ENCODE results near the gene COPZ2.

The COPZ2 gene

DNA sequence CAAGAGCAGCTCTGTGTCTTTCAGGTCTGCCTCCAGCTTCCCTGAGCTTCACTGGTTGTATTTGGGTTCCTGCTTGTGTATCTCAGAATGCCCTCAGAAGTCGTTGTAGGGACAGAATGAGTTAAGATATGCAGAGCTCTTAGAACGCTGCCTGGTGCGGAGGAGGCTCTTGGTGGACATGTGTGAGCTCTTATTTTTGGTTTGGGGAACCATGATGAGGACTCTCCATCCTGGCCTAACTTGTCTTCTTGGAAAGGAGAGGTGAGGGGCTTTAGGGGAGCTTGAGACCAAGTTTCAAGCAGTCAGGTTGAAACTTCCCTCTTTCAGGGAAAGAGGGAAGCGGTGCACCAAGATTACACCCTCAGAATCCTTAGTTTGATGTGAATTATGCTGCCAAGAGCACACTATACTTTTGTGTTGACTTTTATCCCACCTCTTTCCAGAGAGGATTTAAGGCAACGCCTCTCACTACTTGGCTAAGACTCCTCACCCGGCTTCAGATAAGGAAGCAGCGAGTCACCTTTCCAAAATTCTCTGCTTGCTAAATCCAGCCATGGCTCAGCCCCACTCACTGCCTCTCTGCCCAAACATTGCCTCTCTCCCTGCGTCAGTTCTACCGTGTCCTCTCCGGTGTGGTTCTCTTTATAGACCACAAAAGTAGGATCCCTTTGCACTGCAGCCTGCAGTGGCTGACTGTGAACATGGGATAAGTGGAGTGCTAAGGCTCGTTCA is 53.9 kb downstream of the COPZ2 start:
- Histone ChIP-seq H2AK5ac (ENCODE audit: low read length) (no peak overlapping the region), H2BK15ac (replicated peaks; ENCODE audit: low read depth) (no peak overlapping the region), H3K18ac (ENCODE audit: low read length) (no peak overlapping the region), H3K27me3 (ENCODE audit: insufficient read depth, low read length, poor library complexity) (no peaks in the 10 kb centered on the region), H3K56ac (ENCODE audit: low read length) (no peak overlapping the region), H3K4me2 (ENCODE audit: low read length) (no peak overlapping the region), H3K4me3 (ENCODE audit: low read length) (no peak overlapping the region), H4K8ac (ENCODE audit: low read depth, low read length) (no peak overlapping the region), H3K27ac (ENCODE audit: low read depth, low read length) (no peak overlapping the region), H3K36me3 (ENCODE audit: control insufficient read depth, insufficient read depth, low read length) (peaks cover 8% of the 10 kb centered on the region), H2BK120ac (ENCODE audit: low read depth, low read length) (no peak overlapping the region), H2BK5ac (ENCODE audit: low read length) (no peak overlapping the region), H4K5ac (ENCODE audit: low read length) (no peak overlapping the region), H3K23ac (ENCODE audit: low read length) (no peak overlapping the region), H3K4me1 (ENCODE audit: control insufficient read depth, low read depth, low read length) (peaks cover 3% of the 10 kb centered on the region), H3K79me1 (ENCODE audit: low read length) (no peaks in the 10 kb centered on the region), H3K79me2 (ENCODE audit: control insufficient read depth, insufficient read depth, low read length) (no peaks in the 10 kb centered on the region), H3K9ac (ENCODE audit: low read length) (no peak overlapping the region), H3K4ac (ENCODE audit: low read depth, low read length) (no peak overlapping the region)
- no CpG with 5 or more reads among the region's 11 CpGs for WGBS (ENCODE audit: extremely low coverage, insufficient coverage, low lambda C conversion rate)
- DNase-seq = no peak

DNA sequence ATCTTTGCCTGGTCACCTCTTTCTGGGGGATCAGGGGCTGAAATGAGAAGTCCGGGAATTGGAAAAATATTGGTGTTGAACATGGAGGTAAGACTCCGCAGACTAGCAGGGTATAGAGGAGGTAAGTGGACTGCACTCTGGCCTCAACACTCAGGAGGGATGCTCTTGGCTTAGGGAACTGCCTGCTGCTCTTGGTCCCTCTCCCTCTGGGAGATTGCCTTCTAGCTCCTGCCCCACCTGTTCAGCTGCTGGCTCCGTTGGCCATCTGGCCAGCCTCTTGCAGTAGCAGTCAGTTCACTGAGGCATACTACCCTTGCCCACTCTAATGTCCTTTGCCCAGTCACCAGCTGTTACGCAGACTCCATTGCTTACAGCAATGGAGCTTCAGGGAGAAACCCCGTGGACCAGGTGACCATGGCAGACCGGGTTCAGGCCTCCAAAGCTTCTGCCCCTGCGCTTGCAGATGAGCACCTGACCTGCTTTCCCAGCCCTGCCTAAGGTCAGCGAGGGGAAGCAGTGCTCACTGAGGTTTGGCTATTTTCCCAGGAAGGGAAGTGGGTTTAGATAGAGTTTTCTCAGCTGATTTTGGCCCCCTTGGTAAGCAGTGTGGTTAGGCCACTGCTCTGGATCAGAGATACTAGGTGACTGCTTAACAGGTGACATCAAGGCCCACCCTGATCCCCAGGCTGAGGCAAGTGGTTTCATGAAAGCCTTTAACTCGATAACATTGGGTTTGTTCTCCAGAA is 54.8 kb downstream of the COPZ2 start:
- Histone ChIP-seq H3K9ac (ENCODE audit: low read length) (no peak overlapping the region), H3K27me3 (ENCODE audit: insufficient read depth, low read length, poor library complexity) (no peaks in the 10 kb centered on the region), H3K4ac (ENCODE audit: low read depth, low read length) (no peak overlapping the region), H3K79me2 (ENCODE audit: control insufficient read depth, insufficient read depth, low read length) (no peaks in the 10 kb centered on the region), H3K27ac (ENCODE audit: low read depth, low read length) (no peak overlapping the region), H2BK15ac (replicated peaks; ENCODE audit: low read depth) (no peak overlapping the region), H2AK5ac (ENCODE audit: low read length) (no peak overlapping the region), H3K18ac (ENCODE audit: low read length) (no peak overlapping the region), H3K56ac (ENCODE audit: low read length) (no peak overlapping the region), H2BK5ac (ENCODE audit: low read length) (no peak overlapping the region), H3K79me1 (ENCODE audit: low read length) (no peaks in the 10 kb centered on the region), H2BK120ac (ENCODE audit: low read depth, low read length) (no peak overlapping the region), H4K5ac (ENCODE audit: low read length) (no peak overlapping the region), H3K4me3 (ENCODE audit: low read length) (no peak overlapping the region), H4K8ac (ENCODE audit: low read depth, low read length) (no peak overlapping the region), H3K4me1 (ENCODE audit: control insufficient read depth, low read depth, low read length) (peaks cover 2% of the 10 kb centered on the region), H3K4me2 (ENCODE audit: low read length) (no peak overlapping the region), H3K23ac (ENCODE audit: low read length) (no peak overlapping the region), H3K36me3 (ENCODE audit: control insufficient read depth, insufficient read depth, low read length) (peaks cover 8% of the 10 kb centered on the region)
- no CpG with 5 or more reads among the region's 9 CpGs for WGBS (ENCODE audit: extremely low coverage, insufficient coverage, low lambda C conversion rate)
- no peak for DNase-seq

- Histone ChIP-seq H3K4me1 (ENCODE audit: control insufficient read depth, low read depth, low read length) (no peaks in the 10 kb centered on the region), H3K9ac (ENCODE audit: low read length) (no peak overlapping the region), H2BK5ac (ENCODE audit: low read length) (no peak overlapping the region), H3K4me3 (ENCODE audit: low read length) (no peak overlapping the region), H3K79me1 (ENCODE audit: low read length) (no peaks in the 10 kb centered on the region), H3K36me3 (ENCODE audit: control insufficient read depth, insufficient read depth, low read length) (peaks cover 10% of the 10 kb centered on the region), H3K56ac (ENCODE audit: low read length) (no peak overlapping the region), H3K27ac (ENCODE audit: low read depth, low read length) (no peak overlapping the region), H4K5ac (ENCODE audit: low read length) (no peak overlapping the region), H3K4ac (ENCODE audit: low read depth, low read length) (no peak overlapping the region), H2BK15ac (replicated peaks; ENCODE audit: low read depth) (no peak overlapping the region), H3K18ac (ENCODE audit: low read length) (no peak overlapping the region), H2BK120ac (ENCODE audit: low read depth, low read length) (no peak overlapping the region), H3K4me2 (ENCODE audit: low read length) (no peak overlapping the region), H3K27me3 (ENCODE audit: insufficient read depth, low read length, poor library complexity) (no peaks in the 10 kb centered on the region), H3K79me2 (ENCODE audit: control insufficient read depth, insufficient read depth, low read length) (no peaks in the 10 kb centered on the region), H4K8ac (ENCODE audit: low read depth, low read length) (no peak overlapping the region), H3K23ac (ENCODE audit: low read length) (no peak overlapping the region), H2AK5ac (ENCODE audit: low read length) (no peak overlapping the region)
- no CpG with 5 or more reads among the region's 14 CpGs for WGBS (ENCODE audit: extremely low coverage, insufficient coverage, low lambda C conversion rate)
- no peak for DNase-seq
These were observed 55.4 kb downstream of the COPZ2 start for GRCh38 chr17:47982091-47982617.

DNA sequence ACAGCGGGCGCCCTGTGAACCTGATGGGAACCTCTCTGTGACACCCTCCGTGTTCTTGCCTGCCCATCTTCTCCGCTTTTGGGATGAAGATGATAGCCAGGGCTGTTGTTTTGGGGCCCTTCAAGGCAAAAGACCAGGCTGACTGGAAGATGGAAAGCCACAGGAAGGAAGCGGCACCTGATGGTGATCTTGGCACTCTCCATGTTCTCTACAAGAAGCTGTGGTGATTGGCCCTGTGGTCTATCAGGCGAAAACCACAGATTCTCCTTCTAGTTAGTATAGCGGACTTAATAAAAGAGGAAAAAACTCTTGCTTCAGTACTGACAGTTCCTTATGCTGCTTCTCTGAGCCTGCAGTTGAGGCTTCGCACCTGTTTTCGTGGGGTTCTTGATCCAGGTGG is 56.1 kb downstream of the COPZ2 start:
- H3K79me2 ChIP-seq (ENCODE audit: control insufficient read depth, insufficient read depth, low read length) = no peaks in the 10 kb centered on the region
- H4K5ac ChIP-seq (ENCODE audit: low read length) = no peak overlapping the region
- no peak overlapping the region for H2BK120ac ChIP-seq (ENCODE audit: low read depth, low read length)
- no peak overlapping the region for H4K8ac ChIP-seq (ENCODE audit: low read depth, low read length)
- no peaks in the 10 kb centered on the region for H3K27me3 ChIP-seq (ENCODE audit: insufficient read depth, low read length, poor library complexity)
- no peak overlapping the region for H3K27ac ChIP-seq (ENCODE audit: low read depth, low read length)
- no peak for DNase-seq
- no peak overlapping the region for H2BK15ac ChIP-seq (replicated peaks; ENCODE audit: low read depth)
- no peaks in the 10 kb centered on the region for H3K79me1 ChIP-seq (ENCODE audit: low read length)
- no peaks in the 10 kb centered on the region for H3K4me1 ChIP-seq (ENCODE audit: control insufficient read depth, low read depth, low read length)
- no peak overlapping the region for H3K18ac ChIP-seq (ENCODE audit: low read length)
- peaks cover 10% of the 10 kb centered on the region for H3K36me3 ChIP-seq (ENCODE audit: control insufficient read depth, insufficient read depth, low read length)
- no peak overlapping the region for H3K4me3 ChIP-seq (ENCODE audit: low read length)
- WGBS (ENCODE audit: extremely low coverage, insufficient coverage, low lambda C conversion rate) = no CpG with 5 or more reads among the region's 9 CpGs
- H3K23ac ChIP-seq (ENCODE audit: low read length) = no peak overlapping the region
- no peak overlapping the region for H3K4ac ChIP-seq (ENCODE audit: low read depth, low read length)
- H3K9ac ChIP-seq (ENCODE audit: low read length) = no peak overlapping the region
- no peak overlapping the region for H3K4me2 ChIP-seq (ENCODE audit: low read length)
- H2BK5ac ChIP-seq (ENCODE audit: low read length) = no peak overlapping the region
- no peak overlapping the region for H2AK5ac ChIP-seq (ENCODE audit: low read length)
- no peak overlapping the region for H3K56ac ChIP-seq (ENCODE audit: low read length)

- Histone ChIP-seq H3K27me3 (ENCODE audit: insufficient read depth, low read length, poor library complexity) (no peaks in the 10 kb centered on the region), H4K5ac (ENCODE audit: low read length) (no peak overlapping the region), H2BK5ac (ENCODE audit: low read length) (no peak overlapping the region), H3K9ac (ENCODE audit: low read length) (no peak overlapping the region), H3K56ac (ENCODE audit: low read length) (no peak overlapping the region), H3K18ac (ENCODE audit: low read length) (no peak overlapping the region), H3K79me1 (ENCODE audit: low read length) (no peaks in the 10 kb centered on the region), H3K4me2 (ENCODE audit: low read length) (no peak overlapping the region), H2AK5ac (ENCODE audit: low read length) (no peak overlapping the region), H4K8ac (ENCODE audit: low read depth, low read length) (no peak overlapping the region), H3K79me2 (ENCODE audit: control insufficient read depth, insufficient read depth, low read length) (no peaks in the 10 kb centered on the region), H3K4me1 (ENCODE audit: control insufficient read depth, low read depth, low read length) (no peaks in the 10 kb centered on the region), H3K27ac (ENCODE audit: low read depth, low read length) (no peak overlapping the region), H2BK15ac (replicated peaks; ENCODE audit: low read depth) (no peak overlapping the region), H3K23ac (ENCODE audit: low read length) (no peak overlapping the region), H3K36me3 (ENCODE audit: control insufficient read depth, insufficient read depth, low read length) (peaks cover 12% of the 10 kb centered on the region), H3K4me3 (ENCODE audit: low read length) (no peak overlapping the region), H2BK120ac (ENCODE audit: low read depth, low read length) (no peak overlapping the region), H3K4ac (ENCODE audit: low read depth, low read length) (no peak overlapping the region)
- no peak for DNase-seq
These were observed 57.1 kb downstream of the COPZ2 start for GRCh38 chr17:47980541-47980940.

Data from mesendoderm (in vitro differentiated cells).